Adipocyte (in vitro differentiated cells): Measurements from ENCODE around the gene RNF144B.
A peak's percentile ranks its signal among the peaks of the same experiment; 100 is the strongest.

Source experiments
- DNase-seq: peaks from one replicate; pipeline ENCODE4 v3.0.0-alpha.2; 2015; ENCODE audit warnings: low read depth
- H3K27me3 ChIP-seq: replicated peaks from 2 replicates; pipeline ENCODE4 v1.7.0; 2013; ENCODE audit warnings: mild to moderate bottlenecking, low read length, moderate library complexity; ENCODE audit not compliant: control insufficient read depth, insufficient read depth
- H3K36me3 ChIP-seq: 2 replicates; pipeline ENCODE4 v1.7.0; 2013; ENCODE audit warnings: low read length, mild to moderate bottlenecking, moderate library complexity; ENCODE audit not compliant: control insufficient read depth, insufficient read depth, severe bottlenecking
- H3K4me1 ChIP-seq: 2 replicates; pipeline ENCODE4 v1.7.0; 2013; ENCODE audit warnings: mild to moderate bottlenecking, low read length, moderate library complexity; ENCODE audit not compliant: control insufficient read depth, insufficient read depth
- H3K4me3 ChIP-seq: 2 replicates; pipeline ENCODE4 v1.7.0; 2013; ENCODE audit warnings: mild to moderate bottlenecking, low read length, moderate library complexity
- H3K9ac ChIP-seq: 2 replicates; pipeline ENCODE4 v1.7.0; 2013; ENCODE audit warnings: mild to moderate bottlenecking, low read length, moderate library complexity
- H3K9me3 ChIP-seq: 2 replicates; pipeline ENCODE4 v1.7.0; 2013; ENCODE audit warnings: mild to moderate bottlenecking, low read length, moderate library complexity; ENCODE audit not compliant: control insufficient read depth

The RNF144B gene

DNA sequence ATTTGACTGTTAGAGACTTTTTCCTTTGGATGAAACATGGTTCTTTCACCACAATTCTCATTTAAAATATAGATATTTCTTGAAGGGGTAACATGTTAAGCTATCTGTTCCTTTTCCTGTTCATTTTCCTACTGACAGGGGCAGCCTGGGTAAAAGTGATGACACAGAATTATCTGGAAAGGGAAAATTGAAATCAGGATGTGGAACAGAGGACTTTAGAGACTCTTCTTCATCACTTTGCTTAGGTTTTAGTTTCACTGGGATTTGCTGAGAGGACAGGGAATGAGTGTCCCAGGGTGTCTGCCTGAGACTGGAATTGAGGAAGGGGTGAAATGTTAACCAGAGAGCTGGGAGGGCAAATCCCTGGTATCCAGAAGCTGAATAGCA, 116.0 kb downstream of the RNF144B start:
- Histone ChIP-seq H3K9ac (peak overlapping the region; percentile 84), H3K36me3 (no peaks in the 10 kb centered on the region), H3K27me3 (no peaks in the 10 kb centered on the region), H3K4me1 (peaks cover 33% of the 10 kb centered on the region), H3K9me3 (no peaks in the 10 kb centered on the region), H3K4me3 (peak overlapping the region; percentile 79)
- no peak for DNase-seq

DNA sequence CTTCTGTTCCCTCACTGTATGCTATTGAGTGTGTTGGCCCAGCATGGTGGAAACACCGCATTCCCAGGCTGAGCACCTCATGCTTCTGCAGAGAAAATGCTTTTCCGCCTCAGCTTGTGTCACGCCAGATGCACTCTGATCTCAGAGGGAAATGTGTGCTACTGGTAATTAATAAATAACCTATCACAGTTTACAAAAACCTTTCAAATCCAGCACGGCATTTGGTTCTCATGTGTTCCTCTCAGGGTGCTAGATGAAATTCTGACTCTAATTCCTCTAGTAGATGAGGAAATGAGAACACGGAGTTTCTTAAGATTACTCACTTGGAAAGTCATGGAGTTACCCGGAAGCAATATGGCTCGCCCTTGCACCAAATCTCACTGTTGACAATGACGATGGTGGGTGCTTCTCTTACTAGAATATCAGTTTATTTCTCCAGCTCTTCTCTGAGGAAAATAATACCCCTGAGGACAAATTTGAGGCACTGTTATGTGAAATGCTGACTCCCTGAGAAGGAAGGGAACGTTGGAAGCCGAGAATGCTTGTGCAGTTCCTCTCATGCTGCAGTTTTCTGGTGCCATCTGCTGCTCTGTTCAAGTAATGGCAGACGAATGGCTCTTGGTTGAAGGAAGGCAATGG, 116.6 kb downstream of the RNF144B start:
- Histone ChIP-seq H3K9ac (peak overlapping the region; percentile 84), H3K9me3 (no peaks in the 10 kb centered on the region), H3K27me3 (no peaks in the 10 kb centered on the region), H3K4me1 (peaks cover 38% of the 10 kb centered on the region), H3K4me3 (peak overlapping the region; percentile 79), H3K36me3 (no peaks in the 10 kb centered on the region)
- DNase-seq = peak; percentile 91

DNA sequence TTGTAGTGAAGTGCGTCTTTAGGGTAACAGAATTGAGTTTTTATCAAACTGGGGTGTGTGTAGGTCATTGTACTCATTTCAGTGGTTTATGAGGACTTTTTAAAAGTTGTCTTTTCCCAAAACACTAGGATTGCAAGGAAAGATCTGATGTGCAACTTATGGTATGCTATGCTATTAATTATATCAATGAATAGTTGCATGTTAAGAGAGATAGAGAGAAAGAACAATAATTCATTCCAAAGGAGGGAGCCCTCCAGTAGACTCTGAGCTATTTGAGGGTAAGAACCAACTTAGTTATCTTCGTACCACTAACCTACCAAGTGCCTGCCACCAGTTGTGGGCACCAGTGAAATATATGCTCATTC, 117.1 kb downstream of the RNF144B start:
- Histone ChIP-seq H3K9me3 (no peaks in the 10 kb centered on the region), H3K4me3 (peak overlapping the region; percentile 79), H3K4me1 (peaks cover 40% of the 10 kb centered on the region), H3K27me3 (no peaks in the 10 kb centered on the region), H3K36me3 (no peaks in the 10 kb centered on the region), H3K9ac (peak overlapping the region; percentile 84)
- DNase-seq = no peak

DNA sequence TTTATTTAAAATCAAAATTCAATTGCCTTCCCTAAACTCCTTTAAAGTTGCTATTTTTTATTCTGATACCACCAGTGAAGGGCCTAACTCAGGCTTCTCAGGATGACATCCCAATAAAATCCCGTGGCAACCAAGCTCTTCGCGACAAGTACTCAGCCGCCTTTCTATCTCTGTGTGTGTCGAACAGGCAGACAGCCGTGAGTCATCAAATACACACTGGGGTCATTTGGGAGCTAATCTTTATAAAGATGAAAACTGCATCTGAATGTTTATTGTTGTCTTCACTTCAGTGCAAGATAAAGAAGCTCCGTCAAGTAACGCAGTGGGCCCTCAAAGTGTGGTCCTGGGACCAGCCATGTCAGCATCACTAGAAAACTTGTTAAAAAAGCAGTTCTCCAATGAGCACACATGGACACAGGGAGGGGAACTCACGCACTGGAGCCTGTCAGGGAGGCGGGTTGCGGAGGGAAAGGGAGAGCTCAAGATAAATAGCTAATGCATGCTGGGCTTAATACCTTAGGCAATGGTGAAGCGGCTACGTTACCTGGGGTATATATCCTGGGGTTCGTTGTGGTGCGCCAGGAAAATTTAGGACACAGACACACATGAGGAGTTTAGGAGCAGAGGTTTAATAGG, 119.3 kb downstream of the RNF144B start:
- H3K9ac ChIP-seq = no peak overlapping the region
- no peaks in the 10 kb centered on the region for H3K9me3 ChIP-seq
- no peaks in the 10 kb centered on the region for H3K36me3 ChIP-seq
- no peaks in the 10 kb centered on the region for H3K27me3 ChIP-seq
- peaks cover 50% of the 10 kb centered on the region for H3K4me1 ChIP-seq
- DNase-seq = no peak
- no peak overlapping the region for H3K4me3 ChIP-seq

DNA sequence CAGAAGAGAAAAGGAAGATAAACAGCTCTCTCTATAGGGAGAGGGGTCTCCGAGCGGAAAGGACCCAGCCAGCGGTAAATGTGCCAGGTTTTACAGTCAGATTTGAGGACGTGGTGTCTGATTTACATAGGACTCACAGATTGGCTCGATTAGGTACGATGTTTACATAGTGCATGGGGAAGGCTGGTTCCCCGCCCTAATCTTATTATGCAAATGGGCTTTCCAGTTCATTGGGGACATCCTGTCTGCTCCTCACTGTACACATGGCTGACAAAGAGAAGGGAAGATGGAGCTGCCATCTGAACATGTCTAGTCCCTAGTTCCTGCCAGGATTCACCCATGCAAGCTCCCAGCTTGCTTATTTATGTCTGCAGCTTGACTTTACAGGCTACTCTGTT, 119.9 kb downstream of the RNF144B start:
- Histone ChIP-seq H3K9me3 (no peaks in the 10 kb centered on the region), H3K36me3 (no peaks in the 10 kb centered on the region), H3K9ac (no peak overlapping the region), H3K4me3 (no peak overlapping the region), H3K27me3 (no peaks in the 10 kb centered on the region), H3K4me1 (peaks cover 45% of the 10 kb centered on the region)
- DNase-seq = no peak

DNA sequence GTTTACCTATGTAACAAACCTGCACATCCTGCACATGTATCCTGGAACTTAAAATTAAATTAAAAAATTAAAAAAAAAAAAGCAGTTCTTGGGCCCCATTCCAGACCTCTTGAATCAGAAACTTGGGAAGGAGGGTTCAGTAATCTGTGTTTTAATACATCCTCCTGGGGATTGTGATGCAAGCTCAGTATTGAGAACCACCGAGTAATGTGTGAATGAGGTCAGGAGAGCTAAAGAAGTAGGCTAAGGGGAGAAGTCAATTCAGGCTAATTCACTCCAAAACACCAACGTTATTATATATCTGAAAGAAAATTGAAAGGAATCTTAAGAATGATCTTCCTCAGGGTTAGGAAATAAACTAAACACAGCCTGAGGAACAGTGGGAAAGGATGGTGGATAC, 120.4 kb downstream of the RNF144B start:
- Histone ChIP-seq H3K27me3 (no peaks in the 10 kb centered on the region), H3K4me3 (peak overlapping the region; percentile 19), H3K9ac (no peak overlapping the region), H3K9me3 (no peaks in the 10 kb centered on the region), H3K36me3 (no peaks in the 10 kb centered on the region), H3K4me1 (peaks cover 43% of the 10 kb centered on the region)
- peak; percentile 58 for DNase-seq

DNA sequence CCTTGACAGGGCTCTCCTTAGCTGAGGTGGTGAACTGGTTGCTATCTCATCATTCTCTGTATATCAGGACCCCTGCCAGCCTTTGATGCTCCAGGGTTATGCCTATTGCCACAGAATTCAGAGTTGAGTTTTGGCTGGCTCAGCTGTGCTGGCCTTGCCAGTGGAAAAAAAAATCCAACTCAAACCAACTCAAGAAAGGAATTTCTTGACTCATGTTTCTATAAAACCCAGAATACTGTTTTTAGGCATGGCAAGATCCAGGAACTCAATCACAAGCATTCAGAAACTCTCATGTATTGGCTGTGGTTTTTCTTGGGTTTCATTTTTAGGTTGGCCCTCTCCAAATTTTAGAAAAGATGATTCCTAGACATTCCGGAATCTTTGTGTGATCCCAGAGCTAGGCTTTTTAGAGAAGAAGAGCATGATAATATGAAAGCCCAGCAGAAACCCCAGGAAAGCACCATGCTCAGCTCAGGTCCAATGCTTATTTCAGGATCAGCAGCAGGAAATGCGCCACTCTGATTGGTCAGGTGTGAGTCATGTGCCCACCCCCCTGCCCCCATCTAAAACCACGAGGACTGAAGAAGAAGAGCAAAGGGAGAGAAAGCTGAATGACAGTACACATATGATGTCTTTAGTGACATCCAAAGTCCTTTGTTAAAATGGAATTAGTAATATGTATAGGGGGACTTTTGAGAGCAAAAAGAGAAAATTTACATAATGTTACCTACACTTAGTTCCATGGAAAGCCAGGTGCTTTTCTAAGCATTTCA, 122.9 kb downstream of the RNF144B start:
- H3K4me3 ChIP-seq = no peak overlapping the region
- H3K36me3 ChIP-seq = no peaks in the 10 kb centered on the region
- H3K9me3 ChIP-seq = no peaks in the 10 kb centered on the region
- no peaks in the 10 kb centered on the region for H3K27me3 ChIP-seq
- peaks cover 36% of the 10 kb centered on the region for H3K4me1 ChIP-seq
- peak overlapping the region; percentile 34 for H3K9ac ChIP-seq
- peak; percentile 51 for DNase-seq

DNA sequence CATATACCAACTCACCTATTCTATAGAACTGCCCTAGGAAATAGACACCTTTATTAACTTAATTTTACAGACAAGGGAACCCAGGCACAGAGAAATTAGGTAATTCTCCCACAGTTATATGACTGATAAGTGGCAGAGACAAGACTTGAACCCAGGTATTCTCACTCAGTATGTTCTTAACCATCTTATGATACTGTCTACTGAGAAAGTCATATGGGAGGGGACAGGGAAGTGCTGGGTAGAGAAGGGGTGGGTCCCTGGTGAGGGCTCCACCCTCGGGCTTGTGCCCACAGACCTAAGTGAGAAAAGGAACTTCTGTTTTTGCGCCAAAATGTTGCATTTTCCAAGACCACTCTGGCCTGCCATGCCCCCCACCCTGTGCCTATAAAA, 123.5 kb downstream of the RNF144B start:
- H3K4me3 ChIP-seq = no peak overlapping the region
- no peak overlapping the region for H3K9ac ChIP-seq
- no peak for DNase-seq
- peaks cover 36% of the 10 kb centered on the region for H3K4me1 ChIP-seq
- H3K36me3 ChIP-seq = no peaks in the 10 kb centered on the region
- H3K9me3 ChIP-seq = no peaks in the 10 kb centered on the region
- H3K27me3 ChIP-seq = no peaks in the 10 kb centered on the region

DNA sequence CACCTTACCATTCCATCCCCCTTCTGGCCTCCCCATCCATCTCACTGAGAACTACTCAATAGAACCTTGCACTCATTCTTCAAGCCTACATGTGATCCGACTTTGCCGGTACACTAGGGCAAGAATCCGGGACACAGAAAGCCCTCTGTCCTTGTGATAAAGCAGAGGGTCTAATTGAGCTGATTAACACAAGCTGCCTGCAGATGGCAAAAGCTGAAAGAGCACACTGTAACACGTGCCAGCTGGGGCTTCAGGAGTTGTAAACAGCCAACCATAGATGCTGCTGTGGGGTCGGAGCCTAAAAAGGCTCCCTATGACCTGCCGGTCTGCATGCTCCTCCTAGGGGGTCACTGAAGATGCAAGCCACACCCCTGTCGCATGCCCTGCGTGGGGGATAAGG, 124.1 kb downstream of the RNF144B start:
- Histone ChIP-seq H3K9me3 (no peaks in the 10 kb centered on the region), H3K4me3 (no peak overlapping the region), H3K9ac (no peak overlapping the region), H3K36me3 (no peaks in the 10 kb centered on the region), H3K27me3 (no peaks in the 10 kb centered on the region), H3K4me1 (peaks cover 39% of the 10 kb centered on the region)
- DNase-seq = no peak

DNA sequence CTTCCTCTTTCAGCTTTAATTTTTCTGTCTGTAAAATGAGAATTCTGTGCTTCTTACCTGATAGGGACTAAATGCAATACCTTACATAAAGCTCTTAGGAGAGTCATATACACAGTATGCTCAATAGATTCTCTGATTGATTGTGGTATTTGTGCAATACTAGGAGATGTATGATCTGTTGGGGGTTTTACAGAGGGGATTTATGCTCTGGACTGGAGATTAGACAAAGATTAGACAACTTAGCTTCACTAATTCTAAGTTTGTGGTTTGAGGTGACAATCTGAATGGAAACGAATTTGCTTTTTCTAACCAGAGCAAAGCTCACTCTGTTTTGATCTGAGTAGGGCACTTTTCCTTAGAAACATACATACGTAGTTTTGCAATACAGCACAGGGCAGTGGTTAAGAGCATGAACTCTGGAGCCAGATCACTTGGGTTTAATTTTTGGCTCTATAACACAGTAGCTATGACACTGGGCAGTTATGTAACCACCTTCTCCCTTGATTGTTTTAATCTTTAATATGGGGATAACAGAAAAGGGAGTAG, 126.2 kb downstream of the RNF144B start:
- Histone ChIP-seq H3K9ac (peak overlapping the region; percentile 50), H3K4me3 (peak overlapping the region; percentile 10), H3K9me3 (no peaks in the 10 kb centered on the region), H3K36me3 (no peaks in the 10 kb centered on the region), H3K4me1 (peaks cover 22% of the 10 kb centered on the region), H3K27me3 (no peaks in the 10 kb centered on the region)
- no peak for DNase-seq

DNA sequence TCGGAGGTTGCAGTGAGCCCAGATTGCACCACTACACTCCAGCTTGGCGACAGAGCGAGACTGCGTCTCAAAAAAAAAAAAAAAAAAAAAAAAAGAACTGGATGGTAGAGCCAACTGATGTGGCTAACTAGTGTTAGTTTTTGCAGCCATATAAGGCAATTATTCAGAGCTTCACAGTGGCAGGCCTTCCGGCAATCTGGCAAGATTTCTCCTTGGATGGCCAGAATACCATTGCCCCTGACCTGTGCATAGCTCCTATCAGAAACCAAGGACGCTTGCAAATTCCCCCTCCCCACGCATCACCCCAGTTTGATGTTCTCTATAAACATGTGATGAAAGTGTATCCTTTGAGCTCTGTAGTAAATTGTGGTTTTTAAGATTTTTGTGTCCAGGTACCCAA, 127.0 kb downstream of the RNF144B start:
- no peak overlapping the region for H3K9ac ChIP-seq
- H3K27me3 ChIP-seq = no peaks in the 10 kb centered on the region
- H3K9me3 ChIP-seq = no peaks in the 10 kb centered on the region
- no peak for DNase-seq
- H3K36me3 ChIP-seq = no peaks in the 10 kb centered on the region
- H3K4me1 ChIP-seq = peaks cover 17% of the 10 kb centered on the region
- H3K4me3 ChIP-seq = no peak overlapping the region
